Fibroblast of lung (primary cell): Measurements from ENCODE around the gene TACC2. TPM values are rescaled to one million over a fixed set of nuclear protein-coding genes. Genes with fewer than 3 reads are reported as not detected.

Experiments
- DNase-seq, 2 donors: peaks; one replicate each; pipeline versions ENCODE4 v3.0.0 to v3.0.0-alpha.2; 2010; ENCODE audit warnings: low read depth in 2 of 2
- H2AFZ ChIP-seq: 2 replicates; pipeline ENCODE4 v1.5.1; 2012; ENCODE audit warnings: low read length, control low read depth, inconsistent platforms
- H3K27ac ChIP-seq: 2 replicates; pipeline ENCODE4 v1.5.1; 2011; ENCODE audit warnings: low read length, control low read depth; ENCODE audit not compliant: insufficient read depth
- H3K27me3 ChIP-seq: 2 replicates; pipeline ENCODE4 v1.5.1; 2011; ENCODE audit warnings: mild to moderate bottlenecking, low read length; ENCODE audit not compliant: control insufficient read depth, insufficient read depth
- H3K36me3 ChIP-seq: 2 replicates; pipeline ENCODE4 v1.5.1; 2011; ENCODE audit warnings: low read length; ENCODE audit not compliant: control insufficient read depth, insufficient read depth
- H3K4me1 ChIP-seq: 2 replicates; pipeline ENCODE4 v1.5.1; 2011; ENCODE audit warnings: low read length; ENCODE audit not compliant: control insufficient read depth, insufficient read depth; ENCODE audit errors: extremely low read depth
- H3K4me2 ChIP-seq: 2 replicates; pipeline ENCODE4 v1.5.1; 2011; ENCODE audit warnings: low read length, control low read depth; ENCODE audit not compliant: insufficient read depth; ENCODE audit errors: extremely low read depth
- H3K4me3 ChIP-seq, 4 experiments: fragments of 200-600 bp in 1 of 4; sonication (generic) in 1 of 4; replicated peaks in 1 of 4; 2 replicates each; pipeline ENCODE4 v1.5.1; 2011 to 2016; ENCODE audit warnings: low read length in 4 of 4, low read depth in 3 of 4, mild to moderate bottlenecking in 3 of 4, control low read depth in 2 of 4, inconsistent platforms in 1 of 4, mixed read lengths in 1 of 4; ENCODE audit not compliant: insufficient read depth in 1 of 4; ENCODE audit errors: control extremely low read depth in 1 of 4
- H3K79me2 ChIP-seq: 2 replicates; pipeline ENCODE4 v1.5.1; 2012; ENCODE audit warnings: mild to moderate bottlenecking, low read length, inconsistent platforms; ENCODE audit not compliant: control insufficient read depth, insufficient read depth
- H3K9ac ChIP-seq: 2 replicates; pipeline ENCODE4 v1.5.1; 2011; ENCODE audit warnings: mild to moderate bottlenecking, low read length, control low read depth; ENCODE audit not compliant: insufficient read depth
- H3K9me3 ChIP-seq: 2 replicates; pipeline ENCODE4 v1.5.1; 2012; ENCODE audit warnings: low read depth, low read length; ENCODE audit not compliant: control insufficient read depth, insufficient read depth
- H4K20me1 ChIP-seq: 2 replicates; pipeline ENCODE4 v1.5.1; 2011; ENCODE audit warnings: low read length; ENCODE audit not compliant: control insufficient read depth, insufficient read depth; ENCODE audit errors: extremely low read depth
- EZH2 ChIP-seq: IDR thresholded peaks from 2 replicates; pipeline ENCODE4 v1.5.1; 2012; ENCODE audit warnings: low read length, control low read depth, mild to moderate bottlenecking; ENCODE audit errors: missing control alignments
- polyA plus RNA-seq, 2 donors: library from polyadenylated mRNA; depleted of rRNA in 1 of 2; stranded (reverse) in 1 of 2; unstranded in 1 of 2; fragments of >200 nt; gene quantifications; 2 replicates each; pipeline ENCODE4 v1.2.1, GENCODE V29; 2011 to 2012; ENCODE audit warnings: missing spikeins in 1 of 2
- total RNA-seq: library from RNA; depleted of rRNA; stranded (reverse); fragments of >200 nt; gene quantifications from 2 replicates; pipeline ENCODE4 v1.2.1, GENCODE V29; 2014
- TF ChIP-seq, protein P1 (sequence below), 2 donors: IDR thresholded peaks in 1 of 2; conservative IDR thresholded peaks in 1 of 2; 1 replicate in 1 of 2; 2 replicates in 1 of 2; pipeline ENCODE4 v1.5.1; 2011 to 2012; ENCODE audit warnings: low read length in 2 of 2, control low read depth in 1 of 2, inconsistent platforms in 1 of 2, low read depth in 1 of 2, mild to moderate bottlenecking in 1 of 2

The TACC2 gene
- total and polyA plus RNA-seq, 2 donors (not counting 1 experiment from before 2014, with no cell fraction given), result 7.6 to 13.0 TPM

- Histone ChIP-seq H3K36me3 (no peaks in the 10 kb centered on the region), H3K27me3 (peaks cover 23% of the 10 kb centered on the region), H3K4me2 (no peak overlapping the region), H3K79me2 (no peaks in the 10 kb centered on the region), H3K9me3 (no peaks in the 10 kb centered on the region), H3K9ac (no peak overlapping the region), H3K4me1 (no peaks in the 10 kb centered on the region), H3K27ac (no peak overlapping the region), H4K20me1 (no peaks in the 10 kb centered on the region), H3K4me3 (no peak overlapping the region), H2AFZ (no peak overlapping the region)
- no peak for DNase-seq
- TF ChIP-seq EZH2, result no peak
- TF ChIP-seq, protein P1, sequence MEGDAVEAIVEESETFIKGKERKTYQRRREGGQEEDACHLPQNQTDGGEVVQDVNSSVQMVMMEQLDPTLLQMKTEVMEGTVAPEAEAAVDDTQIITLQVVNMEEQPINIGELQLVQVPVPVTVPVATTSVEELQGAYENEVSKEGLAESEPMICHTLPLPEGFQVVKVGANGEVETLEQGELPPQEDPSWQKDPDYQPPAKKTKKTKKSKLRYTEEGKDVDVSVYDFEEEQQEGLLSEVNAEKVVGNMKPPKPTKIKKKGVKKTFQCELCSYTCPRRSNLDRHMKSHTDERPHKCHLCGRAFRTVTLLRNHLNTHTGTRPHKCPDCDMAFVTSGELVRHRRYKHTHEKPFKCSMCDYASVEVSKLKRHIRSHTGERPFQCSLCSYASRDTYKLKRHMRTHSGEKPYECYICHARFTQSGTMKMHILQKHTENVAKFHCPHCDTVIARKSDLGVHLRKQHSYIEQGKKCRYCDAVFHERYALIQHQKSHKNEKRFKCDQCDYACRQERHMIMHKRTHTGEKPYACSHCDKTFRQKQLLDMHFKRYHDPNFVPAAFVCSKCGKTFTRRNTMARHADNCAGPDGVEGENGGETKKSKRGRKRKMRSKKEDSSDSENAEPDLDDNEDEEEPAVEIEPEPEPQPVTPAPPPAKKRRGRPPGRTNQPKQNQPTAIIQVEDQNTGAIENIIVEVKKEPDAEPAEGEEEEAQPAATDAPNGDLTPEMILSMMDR (conservative IDR thresholded peaks at IDR 0.05 in 1 of 2, IDR thresholded peaks at IDR 0.05 in 1 of 2; ENCODE audit: low read depth in 1 of 2, low read length in 2 of 2), result no peak
Observed at GRCh38 chr10:122086416-122087240, 97.7 kb downstream of the TACC2 start.

DNA sequence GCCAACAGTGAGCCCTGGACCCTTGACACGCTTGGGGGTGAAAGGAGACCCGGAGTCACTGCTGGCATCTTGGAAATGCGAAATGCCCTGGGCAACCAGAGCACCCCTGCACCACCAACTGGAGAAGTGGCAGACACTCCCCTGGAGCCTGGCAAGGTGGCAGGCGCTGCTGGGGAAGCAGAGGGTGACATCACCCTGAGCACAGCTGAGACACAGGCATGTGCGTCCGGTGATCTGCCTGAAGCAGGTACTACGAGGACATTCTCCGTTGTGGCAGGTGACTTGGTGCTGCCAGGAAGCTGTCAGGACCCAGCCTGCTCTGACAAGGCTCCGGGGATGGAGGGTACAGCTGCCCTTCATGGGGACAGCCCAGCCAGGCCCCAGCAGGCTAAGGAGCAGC is 98.5 kb downstream of the TACC2 start:
- Histone ChIP-seq H3K79me2 (no peaks in the 10 kb centered on the region), H3K9me3 (no peaks in the 10 kb centered on the region), H3K4me3 (no peak overlapping the region), H3K27ac (no peak overlapping the region), H2AFZ (no peak overlapping the region), H3K4me2 (no peak overlapping the region), H4K20me1 (no peaks in the 10 kb centered on the region), H3K9ac (no peak overlapping the region), H3K27me3 (peaks cover 23% of the 10 kb centered on the region), H3K36me3 (no peaks in the 10 kb centered on the region), H3K4me1 (no peaks in the 10 kb centered on the region)
- no peak for DNase-seq
- TF ChIP-seq, protein P1 (conservative IDR thresholded peaks at IDR 0.05 in 1 of 2, IDR thresholded peaks at IDR 0.05 in 1 of 2; ENCODE audit: low read depth in 1 of 2, low read length in 2 of 2), result no peak
- TF ChIP-seq EZH2, result no peak

- no peaks in the 10 kb centered on the region for H3K36me3 ChIP-seq
- no peak for DNase-seq
- TF ChIP-seq EZH2, result no peak
- TF ChIP-seq, protein P1 (conservative IDR thresholded peaks at IDR 0.05 in 1 of 2, IDR thresholded peaks at IDR 0.05 in 1 of 2; ENCODE audit: low read depth in 1 of 2, low read length in 2 of 2), result no peak
- no peaks in the 10 kb centered on the region for H3K79me2 ChIP-seq
- H3K4me2 ChIP-seq, result no peak overlapping the region
- H4K20me1 ChIP-seq, result no peaks in the 10 kb centered on the region
- no peak overlapping the region for H3K9ac ChIP-seq
- no peak overlapping the region for H3K4me3 ChIP-seq
- no peaks in the 10 kb centered on the region for H3K4me1 ChIP-seq
- H3K27ac ChIP-seq, result no peak overlapping the region
- peaks cover 17% of the 10 kb centered on the region for H3K27me3 ChIP-seq
- no peak overlapping the region for H2AFZ ChIP-seq
- no peaks in the 10 kb centered on the region for H3K9me3 ChIP-seq
Observed at GRCh38 chr10:122089311-122090017, 100.5 kb downstream of the TACC2 start.
